ENCODE data around the gene PHLDB1.

- TF ChIP-seq CTCF (IDR thresholded peaks at IDR 0.05) = no peak
- no peak for TF ChIP-seq POLR2A (IDR thresholded peaks at IDR 0.05)
- no peak for TF ChIP-seq EP300 (IDR thresholded peaks at IDR 0.05)
Measured at GRCh38 chr11:118663381-118663780, 56.0 kb downstream of the PHLDB1 start.
